PFSK-1 (cell line): ENCODE measurements around the gene ANKRD6.

Experiments
- FOXP2 ChIP-seq: optimal IDR thresholded peaks from 2 replicates; pipeline ENCODE3; 2011; ENCODE audit warnings: borderline replicate concordance, control low read depth, inconsistent platforms; ENCODE audit not compliant: insufficient read depth; ENCODE audit errors: extremely low read length, extremely low read depth
- POLR2AphosphoS5 ChIP-seq: IDR thresholded peaks from 2 replicates; pipeline ENCODE4 v1.6.1; 2012; ENCODE audit warnings: low read depth, mild to moderate bottlenecking, control low read depth, low read length, moderate library complexity
- REST ChIP-seq, 2 experiments: IDR thresholded peaks; 2 replicates each; pipeline versions ENCODE4 v1.6.1 to v1.8.0; 2011 to 2012; ENCODE audit warnings: low read depth in 2 of 2, low read length in 2 of 2, control low read depth in 1 of 2, inconsistent platforms in 1 of 2, mild to moderate bottlenecking in 1 of 2, moderate library complexity in 1 of 2; ENCODE audit not compliant: insufficient read depth in 1 of 2
- SIN3A ChIP-seq: IDR thresholded peaks from 2 replicates; pipeline ENCODE4 v1.6.1; 2012; ENCODE audit warnings: mild to moderate bottlenecking, low read length, moderate library complexity, borderline replicate concordance; ENCODE audit not compliant: insufficient read depth
- TAF1 ChIP-seq: IDR thresholded peaks from 2 replicates; pipeline ENCODE4 v1.6.1; 2012; ENCODE audit warnings: low read length, control low read depth, borderline replicate concordance; ENCODE audit not compliant: insufficient read depth

The ANKRD6 gene

GRCh38 chr6:89574910-89575561 is 142.1 kb downstream of the ANKRD6 start:
- no peak for TF ChIP-seq POLR2AphosphoS5
- no peak for TF ChIP-seq FOXP2
- TF ChIP-seq REST (IDR thresholded peaks at IDR 0.05; ENCODE audit: insufficient read depth in 1 of 2, low read depth in 2 of 2, low read length in 2 of 2): no peak
- no peak for TF ChIP-seq SIN3A
- no peak for TF ChIP-seq TAF1

- no peak for TF ChIP-seq SIN3A
- TF ChIP-seq REST (IDR thresholded peaks at IDR 0.05; ENCODE audit: insufficient read depth in 1 of 2, low read depth in 2 of 2, low read length in 2 of 2): no peak
- no peak for TF ChIP-seq FOXP2
- TF ChIP-seq POLR2AphosphoS5: no peak
- no peak for TF ChIP-seq TAF1
Observed at GRCh38 chr6:89575562-89575960, 142.6 kb downstream of the ANKRD6 start.

GRCh38 chr6:89580997-89581666 is 148.2 kb downstream of the ANKRD6 start:
- TF ChIP-seq FOXP2: no peak
- no peak for TF ChIP-seq TAF1
- no peak for TF ChIP-seq POLR2AphosphoS5
- no peak for TF ChIP-seq SIN3A
- no peak for TF ChIP-seq REST (IDR thresholded peaks at IDR 0.05; ENCODE audit: insufficient read depth in 1 of 2, low read depth in 2 of 2, low read length in 2 of 2)

- TF ChIP-seq TAF1: no peak
- TF ChIP-seq FOXP2: no peak
- no peak for TF ChIP-seq SIN3A
- no peak for TF ChIP-seq POLR2AphosphoS5
- TF ChIP-seq REST (IDR thresholded peaks at IDR 0.05; ENCODE audit: insufficient read depth in 1 of 2, low read depth in 2 of 2, low read length in 2 of 2): no peak
Observed at GRCh38 chr6:89581689-89582088, 148.7 kb downstream of the ANKRD6 start.
